Endothelial cell of umbilical vein (primary cell): Measurements from ENCODE around the gene SF3B1. TPM values are rescaled to one million over a fixed set of nuclear protein-coding genes. Genes with fewer than 3 reads are reported as not detected.
A peak's percentile ranks its signal among the peaks of the same experiment; 100 is the strongest.
"Not testable (repeated sequence)": the region's sequence is repeated elsewhere in the genome, so short reads cannot be mapped to it uniquely, and the experiment has no call there.

ENCODE experiments used
- BruUV-seq: library from RNA; stranded (reverse); fragments of 400-500 nt; replicated peaks from 2 replicates; lab custom pipeline; 2021; lab: Mats Ljungman, UMichigan
- CTCF ChIA-PET: fragments of 300-600, 350-600 bp; sonication (Branson Sonifier 250); formaldehyde crosslinking; loops from one replicate; lab custom pipeline; 2021; ENCODE audit warnings: antibody characterized with exemption, inconsistent platforms; lab: Charles Lee
- POLR2A ChIA-PET: fragments of 300-600, 350-600 bp; sonication (Branson Sonifier 250); formaldehyde crosslinking; loops from one replicate; lab custom pipeline; 2021; ENCODE audit warnings: antibody characterized with exemption, inconsistent platforms; lab: Charles Lee
- DNase-seq: peaks from one replicate; pipeline ENCODE4 v3.0.0-alpha.2; 2011; ENCODE audit warnings: low read depth, low spot score
- FAIRE-seq: peaks from 2 replicates; lab custom pipeline; 2011; peaks lifted over from hg19 to GRCh38; lab: Jason Lieb, UNC
- H2AFZ ChIP-seq: 2 replicates; pipeline ENCODE4 v1.6.0; 2012; ENCODE audit warnings: low read depth, low read length, control low read depth, inconsistent platforms
- H3K27ac ChIP-seq: 2 replicates; pipeline ENCODE4 v1.5.1; 2011; ENCODE audit warnings: low read depth, mild to moderate bottlenecking, control low read depth, low read length, moderate library complexity; ENCODE audit not compliant: insufficient read depth
- H3K27me3 ChIP-seq, 2 experiments: 2 replicates each; pipeline versions ENCODE4 v1.6.0 to v1.6.1; 2011; ENCODE audit warnings: low read length in 2 of 2, mixed read lengths in 1 of 2; ENCODE audit not compliant: control insufficient read depth in 2 of 2, insufficient read depth in 2 of 2
- H3K36me3 ChIP-seq, 2 experiments: 2 replicates in 1 of 2; 3 replicates in 1 of 2; pipeline ENCODE4 v1.5.1; 2011; ENCODE audit warnings: low read length in 2 of 2, mild to moderate bottlenecking in 1 of 2, moderate library complexity in 1 of 2; ENCODE audit not compliant: control insufficient read depth in 2 of 2, insufficient read depth in 2 of 2; ENCODE audit errors: extremely low read depth in 1 of 2
- H3K4me1 ChIP-seq: 3 replicates; pipeline ENCODE4 v1.5.1; 2011; ENCODE audit warnings: mild to moderate bottlenecking, low read length; ENCODE audit not compliant: control insufficient read depth, insufficient read depth; ENCODE audit errors: extremely low read depth
- H3K4me2 ChIP-seq: 2 replicates; pipeline ENCODE4 v1.6.1; 2011; ENCODE audit warnings: low read length, control low read depth, mixed read lengths; ENCODE audit not compliant: insufficient read depth
- H3K4me3 ChIP-seq, 3 experiments: fragments of 200-600 bp in 1 of 3; sonication (generic), shearing (Covaris generic) in 1 of 3; replicated peaks in 1 of 3; 2 replicates each; pipeline ENCODE4 v1.5.1; 2011 to 2016; ENCODE audit warnings: control low read depth in 3 of 3, low read length in 3 of 3, mild to moderate bottlenecking in 2 of 3, inconsistent platforms in 1 of 3, low read depth in 1 of 3, moderate library complexity in 1 of 3; ENCODE audit not compliant: insufficient read depth in 1 of 3
- H3K79me2 ChIP-seq: 2 replicates; pipeline ENCODE4 v1.6.0; 2012; ENCODE audit warnings: low read length, inconsistent platforms; ENCODE audit not compliant: control insufficient read depth, insufficient read depth
- H3K9ac ChIP-seq: replicated peaks from 2 replicates; pipeline ENCODE3; 2011; ENCODE audit warnings: low read length, control low read depth; ENCODE audit not compliant: insufficient read depth; ENCODE audit errors: extremely low read depth
- H3K9me1 ChIP-seq: replicated peaks from 3 replicates; pipeline ENCODE4 v1.6.0; 2011; ENCODE audit warnings: mild to moderate bottlenecking, low read length; ENCODE audit not compliant: control insufficient read depth, insufficient read depth; ENCODE audit errors: extremely low read depth
- H3K9me3 ChIP-seq: replicated peaks from 2 replicates; pipeline ENCODE4 v1.5.1; 2012; ENCODE audit warnings: low read length, inconsistent platforms; ENCODE audit not compliant: control insufficient read depth, insufficient read depth
- H4K20me1 ChIP-seq: replicated peaks from 2 replicates; pipeline ENCODE3; 2011; ENCODE audit warnings: mild to moderate bottlenecking, low read length; ENCODE audit not compliant: control insufficient read depth, insufficient read depth; ENCODE audit errors: extremely low read depth
- EZH2 ChIP-seq: IDR thresholded peaks from 2 replicates; pipeline ENCODE4 v1.6.1; 2012; ENCODE audit warnings: borderline replicate concordance, low read depth, mild to moderate bottlenecking, moderate library complexity, low read length, inconsistent platforms; ENCODE audit not compliant: severe bottlenecking
- FOS ChIP-seq: IDR thresholded peaks from 2 replicates; pipeline ENCODE4 v1.6.1; 2011; ENCODE audit warnings: mild to moderate bottlenecking, low read length, moderate library complexity, borderline replicate concordance; ENCODE audit not compliant: insufficient read depth
- GATA2 ChIP-seq: IDR thresholded peaks from 2 replicates; pipeline ENCODE4 v1.7.0; 2011; ENCODE audit warnings: low read depth, mild to moderate bottlenecking, moderate library complexity, mixed read lengths, low read length; ENCODE audit not compliant: insufficient read length, insufficient read depth
- JUN ChIP-seq: IDR thresholded peaks from 2 replicates; pipeline ENCODE4 v1.6.1; 2011; ENCODE audit warnings: borderline replicate concordance, low read depth; ENCODE audit not compliant: insufficient read length, insufficient read depth
- MYC ChIP-seq: IDR thresholded peaks from one replicate; pipeline ENCODE4 v1.6.1; 2011; ENCODE audit warnings: mild to moderate bottlenecking, low read depth, low read length
- POLR2A ChIP-seq: IDR thresholded peaks from 2 replicates; pipeline ENCODE4 v1.6.1; 2012; ENCODE audit warnings: low read depth, mild to moderate bottlenecking, control low read depth, low read length
- POLR2AphosphoS5 ChIP-seq: IDR thresholded peaks from 2 replicates; pipeline ENCODE4 v1.6.1; 2012; ENCODE audit warnings: low read depth, mild to moderate bottlenecking, control low read depth, low read length, moderate library complexity; ENCODE audit not compliant: insufficient read depth
- dilution Hi-C: fragments of 300-500 bp; cut with MboI; formaldehyde crosslinking; loops from one replicate; pipeline ENCODE4 v1.15.0; 2019; ENCODE audit warnings: low sequenced_read_pairs; ENCODE audit not compliant: extremely low pct_ligation_motif_present
- intact Hi-C: fragments of 100-400 bp; cut with micrococcal nuclease; formaldehyde crosslinking; loops from one replicate; pipeline ENCODE4 v1.10.0; 2022
- polyA plus RNA-seq, 4 experiments: library from polyadenylated mRNA; depleted of rRNA in 3 of 4; stranded (reverse) in 3 of 4; unstranded in 1 of 4; fragments of >200 nt; gene quantifications; 2 replicates each; pipeline versions ENCODE4 v1.2.1 to v1.2.3, GENCODE V29; 2011 to 2012; ENCODE audit warnings: missing spikeins in 1 of 4
- total RNA-seq: library from RNA; stranded (reverse); gene quantifications from 2 replicates; pipeline ENCODE4 v1.2.3, GENCODE V29; 2021
- TF ChIP-seq, protein P1 (sequence below): IDR thresholded peaks from 2 replicates; pipeline ENCODE4 v1.6.1; 2011; ENCODE audit not compliant: insufficient read depth, insufficient read length
- TF ChIP-seq, protein P2 (sequence below), 2 donors: IDR thresholded peaks; 1 replicate in 1 of 2; 2 replicates in 1 of 2; pipeline ENCODE4 v1.5.1; 2011; ENCODE audit warnings: low read length in 2 of 2, mild to moderate bottlenecking in 2 of 2, moderate library complexity in 2 of 2, control low read depth in 1 of 2, inconsistent platforms in 1 of 2, low read depth in 1 of 2; ENCODE audit not compliant: insufficient read depth in 1 of 2; ENCODE audit errors: extremely low read depth in 1 of 2

The SF3B1 gene
- total and polyA plus RNA-seq, 2 donors (not counting 3 experiments of a cell fraction or from before 2014, with no cell fraction given), result 234 to 321 TPM

DNA sequence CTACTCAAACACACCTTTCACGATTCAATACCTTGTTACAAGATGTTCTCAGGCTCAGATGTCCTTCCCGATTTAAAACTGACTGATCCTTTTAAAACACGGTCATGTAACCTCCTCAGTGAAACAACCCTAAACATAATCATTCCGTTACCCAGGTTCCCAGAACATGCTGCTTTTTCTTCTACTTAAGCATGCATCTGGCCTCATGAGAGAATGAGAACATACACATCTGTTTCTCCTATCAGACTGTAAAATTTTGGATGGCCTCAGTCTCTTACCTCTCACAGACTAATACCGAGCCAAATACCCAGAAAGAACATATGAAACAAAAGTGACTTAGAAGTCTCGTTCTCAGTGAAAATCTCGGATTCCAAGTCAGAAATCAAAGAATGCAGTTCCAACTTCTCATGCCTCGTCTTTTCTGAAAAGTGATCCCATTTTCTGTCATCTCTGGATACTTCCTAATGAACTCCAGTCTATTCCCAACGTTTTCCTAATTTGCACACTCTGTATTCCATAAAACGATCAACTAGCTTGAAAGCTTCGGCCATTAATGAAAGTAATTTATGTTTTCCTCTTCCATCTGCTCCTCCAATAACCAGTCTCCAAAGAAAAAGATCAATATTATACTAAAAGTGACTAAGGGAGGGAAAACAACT lies 919 bp downstream of the SF3B1 start:
- Histone ChIP-seq H3K9me3 (no peaks in the 10 kb centered on the region), H2AFZ (no peak overlapping the region)

DNA sequence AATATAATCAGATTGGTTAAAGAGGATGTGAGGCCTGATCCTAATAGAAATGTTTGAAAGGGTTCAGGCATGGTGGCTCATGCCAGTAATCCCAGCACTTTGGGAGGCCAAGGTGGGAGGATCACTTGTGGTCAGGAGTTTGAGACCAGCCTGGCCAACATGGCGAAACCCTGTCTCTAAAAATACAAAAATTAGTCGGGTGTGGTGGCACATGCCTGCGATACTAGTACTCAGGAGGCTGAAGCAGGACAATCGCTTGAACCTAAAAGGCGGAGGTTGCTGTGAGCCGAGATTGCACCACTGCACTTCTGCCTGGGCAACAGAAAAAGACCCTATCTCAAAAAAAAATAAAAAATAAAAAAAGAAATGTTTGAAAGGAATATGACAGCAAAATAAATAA lies 2.3 kb downstream of the SF3B1 start:
- BruUV-seq, FAIRE-seq, H3K9me3 ChIP-seq, H2AFZ ChIP-seq, H3K9ac ChIP-seq, H3K27me3 ChIP-seq, H3K36me3 ChIP-seq, H3K27ac ChIP-seq, DNase-seq, H3K9me1 ChIP-seq, POLR2A ChIA-PET, intact Hi-C loops, dilution Hi-C loops: not testable (repeated sequence)
- H3K79me2 ChIP-seq, result peaks cover 73% of the 10 kb centered on the region
- CTCF ChIA-PET, result interaction anchor here (0.7 to 1.7 kb wide), 3 partner anchors 17 to 67 kb away, joined by 3 to 4 read pairs (median 3); partner anchors contain the start of genes COQ10B and HSPD1
- H3K4me2 ChIP-seq, result peak overlapping the region; percentile 100
- H3K4me1 ChIP-seq, result peaks cover 19% of the 10 kb centered on the region
- peaks cover 21% of the 10 kb centered on the region for H4K20me1 ChIP-seq
- H3K4me3 ChIP-seq, result peak overlapping the region in 1 of 3 experiments; percentile 100

More for the DNA sequence above, 919 bp downstream of the SF3B1 start:
- peaks cover 16% of the 10 kb centered on the region for H4K20me1 ChIP-seq
- H3K36me3 ChIP-seq, result peaks cover 0 to under 1% of the 10 kb centered on the region in 2 experiments
- TF ChIP-seq GATA2 (no peak), MYC (no peak), POLR2AphosphoS5 (no peak), EZH2 (no peak), POLR2A (no peak), FOS (no peak), JUN (no peak)
- TF ChIP-seq, protein P1, sequence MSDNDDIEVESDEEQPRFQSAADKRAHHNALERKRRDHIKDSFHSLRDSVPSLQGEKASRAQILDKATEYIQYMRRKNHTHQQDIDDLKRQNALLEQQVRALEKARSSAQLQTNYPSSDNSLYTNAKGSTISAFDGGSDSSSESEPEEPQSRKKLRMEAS, result no peak
- TF ChIP-seq, protein P2, sequence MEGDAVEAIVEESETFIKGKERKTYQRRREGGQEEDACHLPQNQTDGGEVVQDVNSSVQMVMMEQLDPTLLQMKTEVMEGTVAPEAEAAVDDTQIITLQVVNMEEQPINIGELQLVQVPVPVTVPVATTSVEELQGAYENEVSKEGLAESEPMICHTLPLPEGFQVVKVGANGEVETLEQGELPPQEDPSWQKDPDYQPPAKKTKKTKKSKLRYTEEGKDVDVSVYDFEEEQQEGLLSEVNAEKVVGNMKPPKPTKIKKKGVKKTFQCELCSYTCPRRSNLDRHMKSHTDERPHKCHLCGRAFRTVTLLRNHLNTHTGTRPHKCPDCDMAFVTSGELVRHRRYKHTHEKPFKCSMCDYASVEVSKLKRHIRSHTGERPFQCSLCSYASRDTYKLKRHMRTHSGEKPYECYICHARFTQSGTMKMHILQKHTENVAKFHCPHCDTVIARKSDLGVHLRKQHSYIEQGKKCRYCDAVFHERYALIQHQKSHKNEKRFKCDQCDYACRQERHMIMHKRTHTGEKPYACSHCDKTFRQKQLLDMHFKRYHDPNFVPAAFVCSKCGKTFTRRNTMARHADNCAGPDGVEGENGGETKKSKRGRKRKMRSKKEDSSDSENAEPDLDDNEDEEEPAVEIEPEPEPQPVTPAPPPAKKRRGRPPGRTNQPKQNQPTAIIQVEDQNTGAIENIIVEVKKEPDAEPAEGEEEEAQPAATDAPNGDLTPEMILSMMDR (IDR thresholded peaks at IDR 0.05; ENCODE audit: extremely low read depth in 1 of 2, insufficient read depth in 1 of 2, low read depth in 1 of 2, low read length in 2 of 2), result no peak
- H3K9me1 ChIP-seq, result no peaks in the 10 kb centered on the region
- peaks cover 59% of the 10 kb centered on the region for H3K79me2 ChIP-seq
- FAIRE-seq (peak; percentile 68), DNase-seq (peak; percentile 38)
- H3K27ac ChIP-seq, result peak overlapping the region; percentile 96
- ChIA-PET POLR2A (interaction anchor here (1.8 kb wide), 1 partner anchor 19 kb away, joined by 16 read pairs; the partner anchor contains the start of gene COQ10B), CTCF (interaction anchor here (1.3 to 1.7 kb wide), 2 partner anchors 9 to 66 kb away, joined by 4 to 5 read pairs; partner anchors contain the start of gene HSPD1)
- BruUV-seq, result no TSS peak
- H3K27me3 ChIP-seq, result no peaks in the 10 kb centered on the region
- peak overlapping the region; percentile 67 to 100 (median 99) for H3K4me3 ChIP-seq
- H3K9ac ChIP-seq, result peak overlapping the region; percentile 99
- H3K4me2 ChIP-seq, result peak overlapping the region; percentile 100
- dilution Hi-C loops (no loop called here), intact Hi-C loops (no loop called here)
- peaks cover 19% of the 10 kb centered on the region for H3K4me1 ChIP-seq
